IMR-90 (cell line): ENCODE data around the gene DOK4.

Source experiments
- BHLHE40 ChIP-seq: fragments of 150-350 bp; IDR thresholded peaks from 2 replicates; pipeline ENCODE4 v1.6.1; 2016; ENCODE audit warnings: mild to moderate bottlenecking, low read depth, low read length
- CEBPB ChIP-seq: IDR thresholded peaks from 2 replicates; pipeline ENCODE4 v1.6.1; 2012; ENCODE audit warnings: low read depth, low read length, improper control_type of control experiment
- CHD1 ChIP-seq: IDR thresholded peaks from 2 replicates; pipeline ENCODE4 v1.6.1; 2012; ENCODE audit warnings: low read depth, low read length, improper control_type of control experiment
- MAFK ChIP-seq: IDR thresholded peaks from 2 replicates; pipeline ENCODE4 v1.6.1; 2012; ENCODE audit warnings: low read depth, low read length, improper control_type of control experiment
- MAZ ChIP-seq: IDR thresholded peaks from 2 replicates; pipeline ENCODE4 v1.6.1; 2012; ENCODE audit warnings: low read depth, mild to moderate bottlenecking, low read length, improper control_type of control experiment, moderate library complexity, borderline replicate concordance
- MXI1 ChIP-seq: IDR thresholded peaks from 2 replicates; pipeline ENCODE4 v1.6.1; 2012; ENCODE audit warnings: low read depth, mild to moderate bottlenecking, low read length, moderate library complexity, borderline replicate concordance
- NFE2L2 ChIP-seq: fragments of 150-350 bp; IDR thresholded peaks from 2 replicates; pipeline ENCODE4 v1.6.1; 2016; ENCODE audit warnings: low read depth, mild to moderate bottlenecking, low read length
- POLR2A ChIP-seq: IDR thresholded peaks from 2 replicates; pipeline ENCODE4 v1.6.1; 2012; ENCODE audit warnings: mild to moderate bottlenecking, low read depth, low read length
- RAD21 ChIP-seq: IDR thresholded peaks from 2 replicates; pipeline ENCODE4 v1.6.1; 2012; ENCODE audit warnings: low read length, improper control_type of control experiment
- RCOR1 ChIP-seq: IDR thresholded peaks from 2 replicates; pipeline ENCODE4 v1.6.1; 2012; ENCODE audit warnings: mild to moderate bottlenecking, low read length, improper control_type of control experiment; ENCODE audit not compliant: insufficient replicate concordance
- SMC3 ChIP-seq: fragments of 150-350 bp; IDR thresholded peaks from 2 replicates; pipeline ENCODE4 v1.6.1; 2016; ENCODE audit warnings: low read depth, mild to moderate bottlenecking, antibody characterized with exemption, low read length, moderate library complexity
- TF ChIP-seq, protein P1 (sequence below): conservative IDR thresholded peaks from 2 replicates; pipeline ENCODE4 v1.5.1; 2012; ENCODE audit warnings: mild to moderate bottlenecking, low read depth, low read length, improper control_type of control experiment
- TF ChIP-seq, protein P2 (sequence below): fragments of 150-350 bp; IDR thresholded peaks from 2 replicates; pipeline ENCODE4 v1.6.1; 2017; ENCODE audit warnings: mild to moderate bottlenecking, antibody characterized with exemption, low read length, low read depth

DNA sequence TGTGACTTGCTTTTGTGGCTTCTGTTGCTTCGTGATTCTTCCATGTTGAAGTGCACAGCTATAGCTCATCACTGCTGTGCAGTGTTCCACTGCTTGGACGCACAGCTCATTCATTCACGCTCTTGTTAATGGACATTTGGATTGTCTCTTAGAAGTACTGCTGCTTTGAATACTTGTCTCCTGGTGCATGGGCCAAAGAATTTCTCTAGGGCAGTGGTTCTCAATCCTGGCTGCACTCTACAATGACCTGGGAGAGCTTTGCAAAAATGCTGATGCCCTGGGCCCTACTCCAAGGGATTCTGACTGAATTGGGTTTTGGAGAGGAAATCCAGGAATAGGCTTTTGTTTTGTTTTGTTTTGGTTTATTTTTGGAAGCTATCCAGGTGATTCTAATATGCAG lies 61.7 kb downstream of the DOK4 start:
- TF ChIP-seq, protein P1, sequence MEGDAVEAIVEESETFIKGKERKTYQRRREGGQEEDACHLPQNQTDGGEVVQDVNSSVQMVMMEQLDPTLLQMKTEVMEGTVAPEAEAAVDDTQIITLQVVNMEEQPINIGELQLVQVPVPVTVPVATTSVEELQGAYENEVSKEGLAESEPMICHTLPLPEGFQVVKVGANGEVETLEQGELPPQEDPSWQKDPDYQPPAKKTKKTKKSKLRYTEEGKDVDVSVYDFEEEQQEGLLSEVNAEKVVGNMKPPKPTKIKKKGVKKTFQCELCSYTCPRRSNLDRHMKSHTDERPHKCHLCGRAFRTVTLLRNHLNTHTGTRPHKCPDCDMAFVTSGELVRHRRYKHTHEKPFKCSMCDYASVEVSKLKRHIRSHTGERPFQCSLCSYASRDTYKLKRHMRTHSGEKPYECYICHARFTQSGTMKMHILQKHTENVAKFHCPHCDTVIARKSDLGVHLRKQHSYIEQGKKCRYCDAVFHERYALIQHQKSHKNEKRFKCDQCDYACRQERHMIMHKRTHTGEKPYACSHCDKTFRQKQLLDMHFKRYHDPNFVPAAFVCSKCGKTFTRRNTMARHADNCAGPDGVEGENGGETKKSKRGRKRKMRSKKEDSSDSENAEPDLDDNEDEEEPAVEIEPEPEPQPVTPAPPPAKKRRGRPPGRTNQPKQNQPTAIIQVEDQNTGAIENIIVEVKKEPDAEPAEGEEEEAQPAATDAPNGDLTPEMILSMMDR: no peak
- TF ChIP-seq NFE2L2 (no peak), POLR2A (no peak), CHD1 (no peak), RAD21 (no peak), BHLHE40 (no peak), CEBPB (no peak), RCOR1 (no peak), MAZ (no peak), SMC3 (no peak), MAFK (no peak), MXI1 (no peak)
- TF ChIP-seq, protein P2, sequence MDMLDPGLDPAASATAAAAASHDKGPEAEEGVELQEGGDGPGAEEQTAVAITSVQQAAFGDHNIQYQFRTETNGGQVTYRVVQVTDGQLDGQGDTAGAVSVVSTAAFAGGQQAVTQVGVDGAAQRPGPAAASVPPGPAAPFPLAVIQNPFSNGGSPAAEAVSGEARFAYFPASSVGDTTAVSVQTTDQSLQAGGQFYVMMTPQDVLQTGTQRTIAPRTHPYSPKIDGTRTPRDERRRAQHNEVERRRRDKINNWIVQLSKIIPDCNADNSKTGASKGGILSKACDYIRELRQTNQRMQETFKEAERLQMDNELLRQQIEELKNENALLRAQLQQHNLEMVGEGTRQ: no peak
